ENCODE results near the gene SRF.

The SRF gene

DNA sequence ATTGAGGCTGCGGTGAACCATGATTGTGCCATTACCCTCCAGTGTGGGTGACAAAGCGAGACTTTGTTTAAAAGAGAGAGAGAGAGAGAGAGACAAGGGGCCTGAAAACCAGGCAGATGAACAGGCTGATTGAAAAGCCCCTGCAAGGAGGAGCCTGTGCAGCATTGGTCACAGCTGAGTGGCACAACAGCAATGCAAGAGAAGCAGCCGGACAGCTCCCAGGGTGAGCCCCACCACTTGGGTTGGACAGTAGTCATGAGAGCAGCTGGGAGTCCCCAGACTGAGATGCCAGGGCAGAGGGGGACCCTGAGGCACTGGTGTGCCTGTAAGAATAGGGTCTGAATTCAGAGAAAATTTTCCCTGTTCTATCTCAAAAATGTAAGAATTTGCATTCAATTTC is 48.0 kb downstream of the SRF start:
- no peak for DNase-seq

GRCh38 chr6:43219814-43220213 is 48.7 kb downstream of the SRF start:
- no peak for DNase-seq

DNA sequence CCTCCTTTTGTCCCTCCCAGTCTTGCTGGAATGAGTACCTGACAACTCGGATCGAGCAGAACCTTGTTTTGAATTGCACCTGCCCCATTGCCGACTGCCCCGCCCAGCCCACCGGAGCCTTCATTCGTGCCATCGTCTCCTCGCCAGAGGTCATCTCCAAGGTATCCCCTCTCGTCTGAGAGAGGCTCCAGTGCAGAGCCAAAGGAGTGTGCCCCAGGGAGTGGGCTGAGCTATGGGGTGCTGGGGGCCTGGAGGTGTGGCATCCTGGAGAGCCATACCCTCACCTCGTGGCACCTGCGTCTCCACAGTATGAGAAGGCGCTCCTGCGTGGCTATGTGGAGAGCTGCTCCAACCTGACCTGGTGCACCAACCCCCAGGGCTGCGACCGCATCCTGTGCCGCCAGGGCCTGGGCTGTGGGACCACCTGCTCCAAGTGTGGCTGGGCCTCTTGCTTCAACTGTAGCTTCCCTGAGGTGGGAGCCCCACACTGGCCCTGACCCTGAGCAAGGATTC is 49.4 kb downstream of the SRF start:
- DNase-seq = no peak

DNA sequence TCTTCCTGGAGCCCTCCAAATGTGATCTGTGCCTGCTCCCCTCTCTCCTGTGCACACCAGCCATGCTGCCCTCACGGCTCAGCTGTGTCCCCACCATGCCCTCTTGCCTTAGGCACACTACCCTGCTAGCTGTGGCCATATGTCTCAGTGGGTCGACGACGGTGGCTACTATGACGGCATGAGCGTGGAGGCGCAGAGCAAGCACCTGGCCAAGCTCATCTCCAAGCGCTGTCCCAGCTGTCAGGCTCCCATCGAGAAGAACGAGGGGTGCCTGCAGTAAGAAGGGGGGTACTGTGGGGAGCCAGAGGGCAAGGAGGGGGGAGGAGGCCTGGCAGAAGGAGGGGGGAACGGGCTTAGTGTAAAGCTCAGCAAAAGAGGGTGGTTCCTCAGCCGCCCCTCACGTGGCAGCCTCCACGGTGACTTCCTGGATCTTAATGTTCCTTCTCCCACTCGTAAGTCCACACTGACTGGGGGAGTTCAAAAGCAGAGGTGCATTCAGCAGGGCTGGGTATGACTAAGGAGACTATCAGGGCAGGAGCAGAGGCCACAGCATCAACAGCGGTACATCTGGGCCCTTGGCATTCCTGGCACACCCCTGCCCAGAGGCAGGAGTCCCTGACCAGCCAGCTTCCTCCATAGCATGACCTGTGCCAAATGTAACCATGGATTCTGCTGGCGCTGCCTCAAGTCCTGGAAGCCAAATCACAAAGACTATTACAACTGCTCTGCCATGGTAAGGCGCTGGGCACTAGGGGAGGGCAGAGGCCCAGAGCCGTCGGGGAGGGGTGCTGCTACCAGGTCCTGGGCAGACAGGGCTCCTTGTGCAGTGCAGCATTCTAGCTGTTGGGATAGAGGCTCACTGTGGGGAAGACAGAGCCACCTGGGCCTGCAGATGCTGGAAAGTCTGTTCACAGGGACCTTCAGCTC is 50.2 kb downstream of the SRF start:
- no peak for DNase-seq

- DNase-seq = no peak
Observed at GRCh38 chr6:43222418-43223059, 51.5 kb downstream of the SRF start.

DNA sequence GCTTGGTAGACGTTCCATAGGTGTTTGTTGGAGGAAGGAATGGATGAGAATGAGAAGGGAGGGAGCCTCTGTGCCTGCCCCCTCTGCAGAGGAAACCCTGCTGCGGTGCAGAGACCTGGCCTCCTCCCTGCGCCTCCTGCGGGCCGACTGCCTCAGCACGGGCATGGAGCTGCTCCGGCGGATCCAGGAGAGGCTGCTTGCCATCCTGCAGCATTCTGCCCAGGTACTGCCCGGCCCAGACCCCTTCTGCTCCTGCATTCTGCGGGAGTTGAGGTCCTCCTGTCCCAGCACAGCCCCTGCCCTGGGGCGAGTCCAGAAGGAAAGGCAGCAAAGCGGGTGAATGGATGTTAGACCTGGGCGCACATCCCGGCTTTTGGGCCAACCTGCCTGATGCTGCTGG is 52.1 kb downstream of the SRF start:
- DNase-seq = no peak

- DNase-seq = no peak
Observed at GRCh38 chr6:43226192-43226851, 55.3 kb downstream of the SRF start.

- peak; percentile 74 for DNase-seq
Observed at GRCh38 chr6:43228951-43229802, 58.1 kb downstream of the SRF start, which contains the start of gene DNPH1. TSS of gene DNPH1 (minus strand) at chr6:43229481. CDS start at chr6:43229456, 25 bp downstream.

DNA sequence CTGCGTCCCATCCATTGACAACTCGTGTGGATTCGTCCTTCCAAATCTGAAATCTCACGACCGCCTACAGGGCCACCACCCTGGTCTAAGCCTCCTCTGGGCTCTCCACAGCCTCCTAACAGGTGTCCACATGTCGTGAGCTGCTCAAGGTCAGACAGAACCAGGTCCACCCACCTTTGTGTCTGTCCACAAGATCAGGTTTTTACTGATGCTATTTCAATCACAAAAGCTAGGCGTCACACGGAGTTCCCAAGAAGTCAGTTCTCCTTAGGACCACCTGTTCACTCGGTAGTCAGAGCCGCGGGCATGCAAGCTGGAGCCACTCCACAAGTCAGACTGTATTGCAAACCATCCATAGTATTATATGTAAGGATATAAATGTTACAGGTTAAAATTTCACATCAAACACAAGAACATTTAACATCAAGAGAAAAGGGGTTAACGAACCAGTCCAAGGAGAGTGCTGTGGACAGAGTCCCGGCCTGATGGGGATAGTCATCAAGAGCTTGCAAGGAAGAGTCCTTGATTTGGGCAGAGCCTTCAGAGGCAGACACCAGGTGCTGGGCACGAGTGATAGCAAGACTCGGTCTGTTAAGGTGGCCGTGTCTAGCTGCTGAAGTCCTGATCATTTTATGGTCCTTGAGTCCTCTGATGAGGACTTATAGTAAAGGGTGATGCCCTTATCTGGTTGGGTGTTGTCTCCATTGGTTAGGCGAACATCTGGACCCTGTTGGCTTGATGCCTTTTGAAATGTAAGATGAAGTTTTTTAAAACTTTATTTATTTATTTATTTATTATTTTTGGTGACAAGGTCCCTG is 58.9 kb downstream of the SRF start:
- DNase-seq = no peak

- DNase-seq = no peak
Observed at GRCh38 chr6:43231053-43231452, 60.0 kb downstream of the SRF start.
